MM.1S (cell line): ENCODE results near the gene DYRK3.
A peak's percentile ranks its signal among the peaks of the same experiment; 100 is the strongest.

Experiments
- DNase-seq: peaks from one replicate; pipeline ENCODE4 v3.0.0-alpha.2; 2015
- H2AFZ ChIP-seq: fragments of 300-600 bp; sonication (generic); 2 replicates; pipeline ENCODE4 v1.6.0; 2016; ENCODE audit warnings: antibody characterized with exemption, low read length
- H3F3A ChIP-seq: fragments of 300-600 bp; sonication (generic); 2 replicates; pipeline ENCODE4 v1.6.1; 2016; ENCODE audit warnings: mild to moderate bottlenecking, antibody characterized with exemption, low read length, moderate library complexity, mixed read lengths; ENCODE audit not compliant: insufficient read depth
- H3K27ac ChIP-seq: fragments of 300-600 bp; sonication (generic); 2 replicates; pipeline ENCODE4 v1.5.1; 2016; ENCODE audit warnings: mild to moderate bottlenecking, low read length
- H3K27me3 ChIP-seq: fragments of 300-600 bp; sonication (generic); replicated peaks from 2 replicates; pipeline ENCODE4 v1.6.0; 2016; ENCODE audit warnings: low read length; ENCODE audit not compliant: insufficient read depth
- H3K36me3 ChIP-seq: fragments of 300-600 bp; sonication (generic); replicated peaks from 2 replicates; pipeline ENCODE4 v1.6.1; 2016; ENCODE audit warnings: mild to moderate bottlenecking, low read length, mixed read lengths; ENCODE audit not compliant: insufficient read depth
- H3K4me1 ChIP-seq: fragments of 300-600 bp; sonication (generic); 2 replicates; pipeline ENCODE4 v1.6.1; 2016; ENCODE audit warnings: low read length, mixed read lengths
- H3K4me2 ChIP-seq: fragments of 300-600 bp; sonication (generic); 2 replicates; pipeline ENCODE4 v1.6.0; 2016; ENCODE audit warnings: low read depth, low read length
- H3K4me3 ChIP-seq: fragments of 300-600 bp; sonication (generic); 2 replicates; pipeline ENCODE4 v1.5.1; 2016; ENCODE audit warnings: low read length, mixed read lengths
- H3K79me2 ChIP-seq: fragments of 300-600 bp; sonication (generic); 2 replicates; pipeline ENCODE4 v1.6.1; 2016; ENCODE audit warnings: mixed run types, low read length, mixed read lengths
- H3K9ac ChIP-seq: fragments of 300-600 bp; sonication (generic); 2 replicates; pipeline ENCODE4 v1.6.1; 2016; ENCODE audit warnings: low read length, mixed read lengths
- H3K9me2 ChIP-seq: fragments of 300-600 bp; sonication (generic); replicated peaks from 2 replicates; pipeline ENCODE4 v1.6.1; 2016; ENCODE audit warnings: mild to moderate bottlenecking, low read length, mixed read lengths; ENCODE audit not compliant: insufficient read depth
- H3K9me3 ChIP-seq: fragments of 300-600 bp; sonication (generic); replicated peaks from 2 replicates; pipeline ENCODE4 v1.6.1; 2016; ENCODE audit warnings: mild to moderate bottlenecking, low read length, mixed read lengths; ENCODE audit not compliant: insufficient read depth
- H4K20me1 ChIP-seq: fragments of 300-600 bp; sonication (generic); 2 replicates; pipeline ENCODE4 v1.6.1; 2016; ENCODE audit warnings: mild to moderate bottlenecking, low read length, moderate library complexity, mixed read lengths; ENCODE audit not compliant: insufficient read depth
- CTCF ChIP-seq: fragments of 300-600 bp; sonication (generic); IDR thresholded peaks from 2 replicates; pipeline ENCODE4 v1.5.1; 2016; ENCODE audit warnings: antibody characterized with exemption, low read length, mixed read lengths
- EZH2 ChIP-seq: fragments of 300-600 bp; sonication (generic); optimal IDR thresholded peaks from 2 replicates; pipeline ENCODE3; 2017; ENCODE audit warnings: low read depth, mild to moderate bottlenecking, antibody characterized with exemption, low read length, mixed read lengths
- EZH2phosphoT487 ChIP-seq: fragments of 300-600 bp; sonication (generic); IDR thresholded peaks from 2 replicates; pipeline ENCODE4 v1.6.1; 2018; ENCODE audit warnings: antibody characterized with exemption, low read length

Gene DYRK3

GRCh38 chr1:206680279-206680678, 44.9 kb downstream of the DYRK3 start:
- Histone ChIP-seq H3K4me1 (peaks cover 72% of the 10 kb centered on the region), H3K9me3 (no peaks in the 10 kb centered on the region), H3K9ac (no peak overlapping the region), H4K20me1 (no peaks in the 10 kb centered on the region), H3F3A (peaks cover 25% of the 10 kb centered on the region), H3K79me2 (no peaks in the 10 kb centered on the region), H3K4me3 (no peak overlapping the region), H3K27ac (peak overlapping the region; percentile 22; the same call in 1 of the 2 replicates), H3K36me3 (no peaks in the 10 kb centered on the region), H3K4me2 (peak overlapping the region; percentile 49), H3K9me2 (no peaks in the 10 kb centered on the region), H2AFZ (no peak overlapping the region), H3K27me3 (0 out of 2 replicates have a peak, but pooled peaks cover 13% of the 10 kb centered on the region)
- DNase-seq: no peak
- no peak; the same call in 1 of the 2 replicates for TF ChIP-seq EZH2phosphoT487
- no peak for TF ChIP-seq CTCF
- TF ChIP-seq EZH2: no peak

GRCh38 chr1:206681359-206681758, 46.0 kb downstream of the DYRK3 start:
- Histone ChIP-seq H3K27ac (no peak overlapping the region), H3K4me3 (no peak overlapping the region), H3K9ac (no peak overlapping the region), H3K9me2 (no peaks in the 10 kb centered on the region), H2AFZ (no peak overlapping the region), H3K4me2 (no peak overlapping the region), H3K36me3 (no peaks in the 10 kb centered on the region), H3K79me2 (peaks cover 8% of the 10 kb centered on the region), H3K27me3 (0 out of 2 replicates have a peak, but pooled peaks cover 13% of the 10 kb centered on the region), H4K20me1 (no peaks in the 10 kb centered on the region), H3F3A (peaks cover 26% of the 10 kb centered on the region), H3K9me3 (no peaks in the 10 kb centered on the region), H3K4me1 (peaks cover 62% of the 10 kb centered on the region)
- DNase-seq: no peak
- TF ChIP-seq EZH2 (no peak), CTCF (no peak), EZH2phosphoT487 (no peak)

DNA sequence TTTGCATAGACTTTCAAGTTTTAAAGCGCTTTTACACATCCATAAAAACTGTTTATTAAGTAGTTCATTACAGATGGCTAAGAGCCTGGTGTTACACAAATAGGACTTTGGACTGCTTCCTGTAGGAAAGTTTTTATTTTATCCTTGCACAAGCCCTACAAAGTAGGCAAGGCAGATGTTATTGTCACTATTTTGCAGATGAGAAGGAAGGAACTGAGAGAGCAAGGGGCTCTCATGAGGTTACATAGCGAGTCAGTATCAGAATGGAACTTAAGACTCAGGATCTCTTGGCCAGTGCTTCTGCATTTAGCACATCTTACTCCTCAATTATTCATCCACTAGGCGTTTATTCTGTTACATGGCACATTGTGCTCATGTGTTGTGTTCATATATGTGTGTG, 46.8 kb downstream of the DYRK3 start:
- H3K9me3 ChIP-seq: no peaks in the 10 kb centered on the region
- H3K4me2 ChIP-seq: peak overlapping the region; percentile 9; the same call in 1 of the 2 replicates
- no peak overlapping the region for H3K9ac ChIP-seq
- no peak for DNase-seq
- H3K9me2 ChIP-seq: no peaks in the 10 kb centered on the region
- H3K27ac ChIP-seq: no peak overlapping the region
- 0 out of 2 replicates have a peak, but pooled peaks cover 13% of the 10 kb centered on the region for H3K27me3 ChIP-seq
- H3K79me2 ChIP-seq: peaks cover 16% of the 10 kb centered on the region
- TF ChIP-seq EZH2 (no peak), EZH2phosphoT487 (no peak), CTCF (no peak)
- H3K4me1 ChIP-seq: peaks cover 62% of the 10 kb centered on the region
- no peak overlapping the region for H2AFZ ChIP-seq
- peaks cover 25% of the 10 kb centered on the region for H3F3A ChIP-seq
- no peaks in the 10 kb centered on the region for H3K36me3 ChIP-seq
- H3K4me3 ChIP-seq: no peak overlapping the region
- H4K20me1 ChIP-seq: no peaks in the 10 kb centered on the region
